Measurements from ENCODE around the gene BPIFB1.

BPIFB1 gene

DNA sequence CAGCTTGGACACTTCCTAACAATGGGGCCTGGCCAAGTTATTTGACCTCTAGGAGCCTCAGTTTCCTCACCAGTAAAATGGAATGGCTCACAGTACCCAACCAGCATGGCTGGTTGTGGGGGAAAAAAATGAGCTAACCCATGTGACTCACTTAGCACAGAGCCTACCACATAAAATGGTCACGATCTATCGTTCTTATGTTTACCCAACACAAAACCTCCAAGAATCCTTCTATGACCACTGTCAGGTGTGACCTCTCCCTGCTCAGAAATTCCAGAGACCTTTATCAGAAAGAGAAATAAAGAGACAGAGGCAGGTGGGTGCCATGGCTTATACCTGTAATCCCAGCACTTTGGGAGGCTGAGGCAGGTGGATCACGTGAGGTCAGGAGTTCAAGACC, 39.4 kb downstream of the BPIFB1 start:
- DNase-seq (ENCODE audit: extremely low read depth in 1 of 2, low read depth in 1 of 2): no peak

DNA sequence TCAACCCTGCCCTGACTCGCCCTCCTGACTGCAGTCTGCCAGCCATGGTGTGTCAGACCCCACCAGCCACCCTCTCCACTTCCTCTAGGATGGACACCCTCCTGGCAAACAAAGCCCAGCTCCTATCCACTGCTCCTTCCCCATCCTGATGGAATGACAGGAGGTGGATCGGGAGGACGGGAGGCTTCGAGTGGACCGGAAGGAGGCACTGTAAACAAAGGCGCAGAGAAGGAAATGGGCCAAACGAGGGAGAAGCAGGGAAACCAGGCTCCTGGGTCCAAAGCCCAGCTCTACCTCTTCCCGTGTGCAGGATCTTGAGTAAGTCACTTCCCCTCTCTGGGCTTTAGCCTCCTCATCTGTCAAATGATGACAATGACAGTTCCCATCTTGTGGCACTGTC, 40.2 kb downstream of the BPIFB1 start:
- no peak for DNase-seq (ENCODE audit: extremely low read depth in 1 of 2, low read depth in 1 of 2)

DNA sequence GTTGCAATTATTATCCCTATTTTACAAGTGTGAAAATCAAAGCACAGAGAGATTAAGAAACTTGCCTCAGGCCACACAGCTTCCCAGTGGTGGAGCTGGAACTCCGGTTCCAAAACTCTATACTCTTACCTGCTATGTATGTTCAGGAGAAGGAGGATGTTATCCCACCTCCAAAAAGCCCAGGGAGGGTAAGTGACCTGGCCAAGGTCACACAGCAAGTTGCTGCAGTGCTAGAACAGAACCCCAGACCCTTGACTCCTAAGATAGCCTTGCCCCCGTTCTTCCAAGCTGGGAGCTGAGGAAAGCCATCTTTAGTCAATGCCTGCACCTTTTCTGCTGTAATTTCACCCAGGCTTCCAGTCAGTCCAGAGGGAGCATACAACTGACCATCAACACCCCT, 42.3 kb downstream of the BPIFB1 start:
- DNase-seq (ENCODE audit: extremely low read depth in 1 of 2, low read depth in 1 of 2): no peak

DNA sequence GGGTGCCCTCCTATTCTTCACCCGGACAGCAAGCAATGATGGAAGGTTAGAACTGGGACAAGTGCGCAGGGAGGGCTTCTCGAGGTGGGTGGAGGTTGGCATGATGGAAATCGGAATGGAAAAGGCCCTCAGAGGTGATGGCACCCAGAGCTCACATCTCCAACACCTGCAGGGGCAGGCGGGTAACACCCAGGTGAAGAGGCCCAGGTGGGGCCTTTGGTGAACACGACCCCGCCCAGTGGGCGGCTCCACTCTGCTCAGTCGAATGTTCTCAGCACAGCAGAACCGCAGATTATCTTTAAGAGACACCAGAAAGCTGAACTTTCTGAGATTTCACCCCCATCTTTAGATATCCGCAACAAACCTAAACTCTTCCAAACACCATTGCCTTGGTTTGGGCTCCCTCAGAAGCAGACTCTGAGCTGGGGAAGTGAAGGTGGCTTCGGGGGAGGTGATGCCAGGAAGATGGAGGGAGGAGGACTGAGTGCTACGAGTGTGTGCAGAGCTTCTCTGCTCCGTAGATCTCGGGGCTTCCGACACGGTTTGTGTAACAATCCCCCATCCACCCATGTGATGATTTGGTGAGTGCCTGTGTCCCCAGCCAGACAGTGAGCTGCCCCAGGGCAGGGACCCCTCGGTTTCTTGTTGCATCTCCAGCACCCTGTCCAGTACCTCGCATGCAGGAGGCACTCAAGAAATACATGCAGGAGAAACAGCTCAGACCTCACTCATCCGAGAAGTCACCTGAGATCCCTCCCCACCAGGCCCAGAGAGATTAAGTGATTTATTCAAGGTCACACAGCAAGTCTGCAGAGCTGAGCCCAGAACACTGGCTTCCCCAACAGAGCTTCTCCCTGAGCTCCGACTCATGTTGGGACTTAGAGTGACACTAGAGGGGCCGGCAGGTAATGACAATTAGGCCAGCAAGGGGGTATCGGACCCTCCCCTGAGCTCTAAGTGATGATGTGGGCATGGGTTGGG, 45.4 kb downstream of the BPIFB1 start:
- DNase-seq (ENCODE audit: extremely low read depth in 1 of 2, low read depth in 1 of 2): no peak

DNA sequence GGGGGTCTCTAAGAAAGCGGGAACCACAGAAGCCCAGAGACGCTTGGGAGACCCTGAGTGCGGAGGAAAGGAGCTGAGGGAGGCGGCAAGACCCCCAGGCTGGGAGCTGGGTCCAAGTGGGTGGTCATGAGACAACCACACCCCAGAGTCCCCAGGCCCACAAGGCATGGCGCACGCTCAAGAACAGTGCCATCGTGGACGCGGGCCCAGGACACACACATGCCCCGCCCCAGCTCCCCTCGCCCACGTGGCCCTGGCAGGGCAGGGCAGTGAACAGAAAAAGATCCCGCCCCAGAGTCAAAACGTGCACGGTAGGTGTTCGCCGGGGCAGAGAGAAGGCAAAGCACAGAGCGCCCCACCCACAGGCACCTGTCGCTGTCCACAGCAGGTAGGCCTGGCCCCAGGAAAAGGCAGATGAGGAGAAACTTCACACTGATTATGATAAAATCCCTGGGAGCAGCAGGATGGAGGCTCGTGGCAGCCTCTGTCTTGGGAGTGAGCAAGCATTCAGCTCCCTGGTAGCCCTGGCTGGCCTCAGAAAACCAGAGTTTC, 50.0 kb downstream of the BPIFB1 start:
- DNase-seq (ENCODE audit: extremely low read depth in 1 of 2, low read depth in 1 of 2): no peak

DNA sequence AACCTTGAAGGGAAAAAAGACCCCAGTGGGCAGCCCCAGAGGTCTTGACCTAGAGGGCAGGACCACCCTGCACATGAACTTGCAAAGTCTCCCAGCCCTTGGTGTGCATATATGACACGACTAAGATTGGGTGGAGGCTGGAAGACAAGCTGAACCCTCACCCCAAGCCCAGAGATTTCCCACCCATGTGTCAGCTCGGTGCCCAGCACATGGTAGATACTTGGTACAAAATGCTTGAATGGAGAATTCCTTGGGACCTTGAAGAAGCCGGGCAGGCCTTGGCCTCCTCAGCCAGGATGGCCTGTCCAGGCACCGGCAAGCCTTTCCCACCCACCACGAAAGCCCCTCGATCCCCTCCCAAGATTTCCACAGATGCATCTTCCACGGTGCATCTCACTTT, 50.6 kb downstream of the BPIFB1 start:
- DNase-seq (ENCODE audit: extremely low read depth in 1 of 2, low read depth in 1 of 2): no peak

DNA sequence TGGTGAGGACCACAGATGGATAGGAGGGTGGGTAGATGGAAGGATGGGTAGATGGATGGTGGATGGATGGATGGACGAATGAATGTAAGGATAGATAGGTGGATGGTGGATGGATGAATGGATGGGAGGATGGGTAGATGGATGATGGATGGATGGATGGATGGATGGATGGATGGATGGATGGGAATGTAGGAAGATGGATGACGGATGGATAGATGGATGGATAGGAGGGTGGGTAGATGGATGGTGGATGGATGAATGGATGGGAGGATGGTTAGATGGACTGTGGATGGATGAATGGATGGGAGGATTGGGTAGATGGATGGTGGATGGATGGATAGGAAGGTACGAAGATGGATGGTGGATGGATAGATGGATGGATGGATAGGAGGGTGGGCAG, 51.1 kb downstream of the BPIFB1 start:
- no peak for DNase-seq (ENCODE audit: extremely low read depth in 1 of 2, low read depth in 1 of 2)

DNA sequence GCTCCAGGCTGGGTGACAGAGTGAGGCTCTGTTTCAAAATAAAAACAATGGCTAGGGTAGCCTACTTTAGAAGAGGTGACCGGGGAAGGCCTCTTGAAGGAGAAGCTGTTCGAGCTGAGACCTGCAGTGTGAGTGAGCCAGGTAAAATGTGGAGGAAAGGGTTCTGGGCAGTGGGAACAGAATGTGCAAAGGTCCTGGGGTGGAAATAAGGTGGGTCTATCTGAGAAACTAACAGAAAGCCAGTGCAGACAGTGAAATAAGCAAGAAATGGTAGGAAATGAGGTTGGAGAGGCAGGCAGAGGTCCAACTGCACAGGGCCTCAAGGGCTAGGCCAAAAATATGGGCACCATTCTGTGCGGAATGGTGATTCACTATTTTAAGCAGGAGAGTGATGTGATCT, 53.4 kb downstream of the BPIFB1 start:
- no peak for DNase-seq (ENCODE audit: extremely low read depth in 1 of 2, low read depth in 1 of 2)

DNA sequence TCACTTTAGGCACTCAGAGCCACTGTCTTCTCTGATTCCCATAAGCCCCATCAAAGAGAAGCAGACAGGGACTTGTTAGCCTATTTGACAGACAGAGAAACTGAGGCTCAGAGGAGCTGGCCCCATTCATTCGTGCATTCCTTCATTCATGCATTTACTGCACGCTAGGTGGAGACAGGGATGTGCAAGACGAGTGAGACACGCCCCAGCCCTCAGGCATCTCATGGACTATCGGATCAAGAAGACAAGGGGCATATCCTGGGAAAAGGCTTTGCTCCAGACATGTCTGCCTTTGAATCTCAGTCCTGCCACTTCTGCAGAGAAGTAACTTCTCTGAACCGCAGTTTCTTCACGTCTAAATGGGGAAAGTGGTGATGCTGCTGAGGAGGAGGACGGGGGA, 54.1 kb downstream of the BPIFB1 start:
- no peak for DNase-seq (ENCODE audit: extremely low read depth in 1 of 2, low read depth in 1 of 2)

DNA sequence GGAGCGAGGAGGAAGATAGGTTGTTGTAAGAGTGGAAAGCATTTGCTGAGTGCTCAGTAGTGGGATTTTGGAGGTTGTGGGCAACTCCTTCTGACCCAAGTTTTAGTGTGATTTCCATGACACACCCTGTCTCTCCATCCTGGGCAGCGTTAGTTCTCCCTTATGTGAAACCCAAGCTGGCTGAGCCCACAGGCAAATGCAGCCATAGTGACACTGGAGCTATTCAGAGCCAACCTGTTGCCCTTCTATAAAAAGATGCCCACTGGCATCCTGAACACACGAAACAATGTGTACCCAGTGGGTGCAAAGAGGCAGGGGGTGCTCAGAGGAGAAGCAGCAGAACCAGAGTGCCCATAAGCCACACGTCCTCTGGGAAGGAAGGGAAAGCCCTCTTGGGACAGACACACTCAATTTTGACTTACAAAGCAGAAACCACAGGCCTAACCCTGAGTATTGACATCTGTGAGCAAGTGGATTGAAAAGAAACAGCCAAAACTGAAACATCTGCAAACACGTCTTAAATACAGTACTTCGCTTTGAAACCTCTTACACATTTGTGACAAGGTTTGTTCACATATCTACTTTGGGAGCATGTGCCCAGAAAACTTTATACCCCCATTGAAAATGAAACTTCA, 54.6 kb downstream of the BPIFB1 start:
- DNase-seq (ENCODE audit: extremely low read depth in 1 of 2, low read depth in 1 of 2): no peak

DNA sequence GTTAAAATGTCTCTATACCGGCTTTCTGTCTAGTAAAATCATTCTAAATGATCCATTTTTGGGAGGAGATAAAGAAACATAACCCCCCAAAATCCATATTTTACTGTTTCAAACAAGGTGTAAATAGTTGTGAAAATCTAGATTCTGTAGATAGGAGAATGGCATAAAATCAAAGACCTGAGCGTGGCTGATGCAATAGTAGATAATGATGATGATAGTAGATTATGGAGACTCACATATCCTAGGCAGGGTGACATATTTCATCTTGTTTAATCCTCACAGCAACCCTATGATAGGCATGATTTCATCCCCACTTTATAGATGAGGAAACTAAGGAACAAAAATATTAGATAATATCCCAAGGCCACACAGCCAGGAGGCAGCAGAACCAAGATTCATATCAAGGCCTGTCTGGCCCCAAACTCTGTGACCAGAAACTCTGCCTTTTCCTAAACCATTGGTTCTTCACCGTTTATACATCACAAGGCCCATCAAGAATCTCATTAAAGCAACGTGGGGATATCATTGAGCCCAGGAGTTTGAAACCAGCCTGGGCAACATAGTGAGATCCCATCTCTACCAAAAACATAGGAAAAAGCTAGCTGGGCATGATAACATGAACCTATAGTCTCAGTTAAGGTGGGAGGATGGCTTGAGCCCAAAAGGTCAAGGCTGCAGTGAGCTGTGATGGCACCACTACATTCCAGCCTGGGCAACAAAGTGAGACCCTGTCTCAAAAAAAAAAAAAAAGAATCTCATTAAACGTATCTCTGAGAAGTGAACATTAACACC, 55.6 kb downstream of the BPIFB1 start:
- DNase-seq (ENCODE audit: extremely low read depth in 1 of 2, low read depth in 1 of 2): no peak

DNA sequence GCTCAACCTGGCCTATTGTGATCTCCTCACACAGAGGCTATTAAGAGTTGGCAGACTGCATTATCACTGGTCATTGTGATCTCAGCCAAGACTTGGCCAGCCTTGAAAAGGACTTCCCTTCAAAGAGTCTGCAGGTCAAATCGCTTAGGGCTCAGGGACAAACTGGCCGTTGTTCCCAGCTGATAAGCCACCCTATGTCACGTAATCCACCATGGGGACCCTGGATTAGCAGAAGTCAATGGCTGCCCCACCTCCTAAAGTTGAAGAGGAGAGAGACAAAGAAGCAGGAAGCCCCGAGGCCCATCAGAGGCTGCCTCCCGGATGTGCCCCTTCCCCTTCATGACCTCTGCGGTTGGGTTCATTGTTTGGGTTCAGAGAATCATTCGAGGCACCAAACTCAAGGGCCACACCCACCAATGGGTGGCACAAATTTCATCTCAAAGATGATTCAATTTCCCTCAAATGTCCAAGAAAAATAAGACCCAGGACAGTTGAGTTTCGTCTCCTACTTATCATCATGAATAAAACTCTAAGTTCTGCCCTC, 56.6 kb downstream of the BPIFB1 start:
- no peak for DNase-seq (ENCODE audit: extremely low read depth in 1 of 2, low read depth in 1 of 2)

DNA sequence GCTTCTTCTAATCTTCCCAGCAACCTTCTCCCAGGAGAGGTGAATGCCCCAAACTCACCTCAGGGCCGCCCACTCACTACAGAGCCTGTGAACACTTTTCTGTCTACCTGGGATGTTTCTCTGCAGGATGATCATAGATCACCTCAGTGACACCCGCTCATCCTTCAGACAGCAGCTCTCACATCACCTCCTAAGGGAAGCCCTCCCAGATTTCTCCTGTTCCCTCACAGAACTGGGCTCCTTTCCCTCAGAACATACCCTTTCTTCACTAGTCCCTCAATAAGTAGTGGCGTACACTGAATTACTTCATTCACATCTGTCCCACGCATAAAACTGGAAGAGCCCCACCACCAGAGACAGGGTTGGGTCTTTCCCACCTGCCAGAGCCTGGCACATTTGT, 60.5 kb downstream of the BPIFB1 start:
- DNase-seq (ENCODE audit: extremely low read depth in 1 of 2, low read depth in 1 of 2): no peak

DNA sequence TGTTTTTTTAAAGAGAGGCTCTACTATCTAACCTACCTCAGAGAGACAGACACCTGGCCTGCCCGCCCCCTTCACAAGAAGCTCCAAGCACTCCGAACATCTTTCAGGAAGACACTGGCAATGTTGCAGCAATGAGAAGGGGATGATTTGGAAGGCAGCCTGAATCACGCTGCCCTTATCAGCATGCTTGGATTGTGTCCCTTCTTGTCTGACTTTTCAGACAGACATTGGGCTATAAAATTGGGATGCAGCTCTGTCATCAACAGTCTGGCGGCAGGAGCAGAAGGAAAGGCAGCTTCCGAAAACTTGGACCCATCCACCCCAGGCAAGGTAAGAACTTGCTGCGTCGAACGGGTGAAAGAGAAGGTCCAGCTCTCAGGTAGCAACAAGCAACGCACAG, 62.3 kb downstream of the BPIFB1 start:
- no peak for DNase-seq (ENCODE audit: extremely low read depth in 1 of 2, low read depth in 1 of 2)

DNA sequence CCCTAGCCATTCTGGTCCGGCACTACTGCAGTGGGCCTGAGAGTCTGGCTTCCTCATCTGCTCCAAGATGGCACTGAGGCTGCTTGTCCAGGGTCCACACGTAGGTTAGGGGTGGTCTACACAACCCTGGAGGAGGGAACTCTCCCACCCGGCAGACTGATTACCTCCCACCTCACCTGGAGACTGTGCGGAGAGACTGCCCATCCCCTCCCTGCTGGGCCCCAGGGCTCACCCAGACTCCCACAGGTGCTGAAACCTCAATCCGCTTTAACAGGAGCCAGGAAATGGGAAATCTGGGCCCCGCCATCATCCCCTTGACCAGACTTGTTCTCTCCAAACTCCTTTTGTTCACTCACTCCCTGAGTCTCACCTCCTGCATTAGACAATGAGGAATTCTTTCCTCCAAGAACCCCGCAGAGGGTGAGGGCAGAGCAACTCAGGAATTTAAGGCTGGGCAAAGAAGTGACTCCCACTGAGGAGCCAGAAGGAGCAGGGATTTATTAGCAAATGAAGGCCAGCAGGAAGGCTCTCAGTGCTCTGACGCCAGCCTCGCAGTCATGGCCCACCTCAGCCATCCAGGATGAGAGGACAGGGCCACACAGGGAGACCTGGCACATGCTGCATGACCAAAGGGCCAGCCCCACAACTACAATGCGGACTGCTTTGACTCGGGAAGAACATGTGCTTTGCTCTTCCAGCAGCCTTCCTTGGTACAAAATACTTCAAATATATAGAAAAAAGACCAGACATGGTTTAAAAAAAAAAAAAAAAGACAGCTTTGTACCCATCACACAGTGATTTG, 65.3 kb downstream of the BPIFB1 start:
- DNase-seq (ENCODE audit: extremely low read depth in 1 of 2, low read depth in 1 of 2): no peak

DNA sequence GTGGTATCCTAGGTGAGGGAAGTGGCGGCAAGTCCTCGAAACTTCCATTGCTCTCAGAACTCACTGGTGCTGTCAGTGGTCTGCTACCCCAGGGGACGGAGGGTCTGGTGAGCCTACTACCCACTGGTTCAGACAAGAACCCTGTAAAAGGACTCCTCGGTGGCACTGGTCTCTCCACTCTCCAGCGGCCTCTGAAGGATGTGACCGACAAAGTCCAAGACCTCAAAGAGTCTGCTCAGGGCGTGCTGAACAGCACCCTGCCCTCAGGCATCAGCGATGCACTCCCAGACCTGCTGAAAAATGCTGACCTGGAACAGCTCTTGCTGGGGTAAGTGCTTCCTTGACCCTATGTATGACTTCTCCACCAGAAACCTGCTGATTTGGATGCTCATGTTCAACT, 66.5 kb downstream of the BPIFB1 start:
- DNase-seq (ENCODE audit: extremely low read depth in 1 of 2, low read depth in 1 of 2): no peak

DNA sequence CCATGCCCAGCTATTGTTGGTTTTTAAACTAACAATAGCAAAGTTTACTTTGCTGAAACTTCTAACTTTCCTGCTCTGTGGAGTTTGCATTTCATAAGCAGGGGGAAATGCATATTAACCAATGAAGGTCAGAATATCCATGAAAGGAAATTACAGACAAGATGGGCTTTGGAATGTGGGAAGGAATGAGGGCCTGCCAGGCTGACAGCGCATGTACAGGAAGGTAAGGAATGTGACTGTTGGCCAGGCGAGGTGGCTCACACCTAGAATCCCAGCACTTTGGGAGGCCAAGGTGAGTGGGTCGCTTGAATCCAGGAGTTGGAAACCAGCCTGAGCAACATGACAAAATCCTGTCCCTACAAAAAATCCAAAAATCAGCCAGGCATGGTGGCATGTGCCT, 68.7 kb downstream of the BPIFB1 start:
- no peak for DNase-seq (ENCODE audit: extremely low read depth in 1 of 2, low read depth in 1 of 2)

DNA sequence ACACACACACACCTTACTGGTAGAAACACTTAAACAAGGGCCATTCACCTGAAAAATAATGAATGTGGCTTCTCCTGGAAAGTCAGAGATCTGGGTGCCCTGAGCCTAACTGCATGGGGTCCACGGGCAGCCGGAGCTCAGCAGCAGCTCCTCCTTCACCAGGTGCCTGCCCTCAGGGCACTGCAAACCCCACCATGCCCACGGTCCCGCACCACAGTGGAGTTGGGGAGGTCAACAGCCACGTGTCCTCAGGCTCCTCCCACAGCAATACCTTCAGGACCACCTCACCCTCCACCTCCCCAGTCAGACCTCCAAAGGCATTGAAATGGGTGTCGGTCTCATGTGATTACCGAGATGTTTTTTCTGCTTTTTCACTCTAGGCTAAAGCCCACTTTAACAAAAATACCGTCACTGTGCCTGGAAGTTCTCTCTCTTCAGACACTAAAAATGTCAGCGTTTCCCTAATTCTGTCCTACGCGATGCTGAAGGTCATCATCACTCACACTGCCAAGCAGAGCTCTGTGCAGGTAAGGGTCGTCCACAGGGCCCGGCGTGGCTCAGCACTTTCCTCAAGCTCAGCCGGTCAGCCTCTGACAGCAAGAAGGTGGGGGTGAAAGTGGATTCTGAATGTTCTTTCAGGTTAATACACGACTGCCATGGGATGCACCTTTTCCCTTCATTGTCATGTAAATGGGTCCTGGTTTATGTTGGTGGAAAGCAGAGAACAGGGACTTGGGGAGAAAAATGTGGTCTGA, 69.4 kb downstream of the BPIFB1 start:
- DNase-seq (ENCODE audit: extremely low read depth in 1 of 2, low read depth in 1 of 2): no peak

DNA sequence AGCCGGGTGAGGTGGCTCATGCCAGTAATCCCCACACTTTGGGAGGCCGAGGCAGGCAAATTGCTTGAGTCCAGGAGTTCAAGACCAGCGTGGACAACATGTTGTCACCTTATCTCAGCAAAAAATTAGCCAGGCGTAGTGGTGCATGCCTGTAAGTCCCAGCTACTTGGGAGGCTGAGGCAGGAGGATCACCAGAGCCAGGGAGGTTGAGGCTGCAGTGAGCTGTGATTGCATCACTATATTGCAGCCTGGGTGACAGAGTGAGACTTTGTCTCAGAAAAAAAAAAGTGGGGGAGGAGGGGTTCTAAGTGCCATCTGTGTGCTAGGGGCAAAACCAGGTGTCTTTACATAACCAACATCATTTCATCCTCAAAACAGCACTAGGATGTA, 70.0 kb downstream of the BPIFB1 start:
- no peak for DNase-seq (ENCODE audit: extremely low read depth in 1 of 2, low read depth in 1 of 2)
